Neural cell (in vitro differentiated cells): ENCODE measurements around the gene TMPRSS3.

Experiments used
- EP300 ChIP-seq: fragments of 450-650 bp; conservative IDR thresholded peaks from 2 replicates; pipeline ENCODE4 v1.6.1; 2014; ENCODE audit warnings: antibody characterized with exemption, mild to moderate bottlenecking, moderate library complexity; ENCODE audit not compliant: poor library complexity, severe bottlenecking
- EZH2 ChIP-seq: fragments of 200-600, 300-800 bp; shearing (Covaris generic), sonication (generic); IDR thresholded peaks from 2 replicates; pipeline ENCODE4 v1.6.1; 2014; ENCODE audit warnings: antibody characterized with exemption, low read length, borderline replicate concordance, mild to moderate bottlenecking; ENCODE audit not compliant: insufficient read depth, poor library complexity, severe bottlenecking
- RAD21 ChIP-seq: fragments of 450-650 bp; conservative IDR thresholded peaks from 2 replicates; pipeline ENCODE4 v1.6.1; 2014; ENCODE audit warnings: antibody characterized with exemption, mild to moderate bottlenecking, moderate library complexity
- SMC3 ChIP-seq: fragments of 450-650 bp; conservative IDR thresholded peaks from 2 replicates; pipeline ENCODE4 v1.6.1; 2014; ENCODE audit warnings: antibody characterized with exemption, mild to moderate bottlenecking, moderate library complexity; ENCODE audit not compliant: poor library complexity
- TF ChIP-seq, protein P1 (sequence below): fragments of 450-650 bp; IDR thresholded peaks from 2 replicates; pipeline ENCODE4 v1.5.1; 2014; ENCODE audit warnings: antibody characterized with exemption, mild to moderate bottlenecking, moderate library complexity; ENCODE audit not compliant: poor library complexity, severe bottlenecking

DNA sequence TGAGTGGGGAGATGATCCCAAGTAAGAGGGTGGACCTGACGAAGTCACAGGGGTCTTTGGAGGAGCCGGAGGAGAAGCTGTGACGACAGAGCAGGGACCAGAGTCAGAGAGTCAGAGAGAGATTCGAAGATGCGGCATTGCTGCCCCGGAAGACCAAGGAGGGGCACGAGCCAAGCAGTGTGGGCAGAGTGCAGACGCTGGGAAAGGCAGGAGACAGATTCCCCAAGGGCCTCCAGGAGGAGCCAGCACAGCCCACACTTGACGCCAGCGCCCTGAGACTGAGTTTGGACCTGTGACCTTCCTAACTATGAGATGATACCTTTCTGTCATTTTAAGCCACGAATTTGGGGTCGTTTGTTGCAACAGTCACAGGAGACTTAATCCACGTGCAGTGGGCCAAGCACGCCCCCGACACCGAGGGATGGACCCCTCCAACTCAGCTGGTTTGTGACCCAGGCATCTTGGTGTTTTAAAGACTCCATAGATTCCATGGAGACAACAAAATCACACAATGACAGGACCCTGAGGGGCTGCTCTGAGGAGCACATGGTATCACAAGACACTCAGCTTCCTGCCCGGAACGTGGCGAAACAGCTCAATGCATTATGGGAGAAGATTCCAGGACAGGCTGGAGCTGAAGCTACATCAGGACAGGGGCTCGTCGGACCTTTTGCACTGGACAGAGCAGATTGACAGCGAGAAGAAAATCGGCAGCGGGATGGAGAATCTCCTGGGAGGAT, 18.5 kb downstream of the TMPRSS3 start:
- TF ChIP-seq, protein P1, sequence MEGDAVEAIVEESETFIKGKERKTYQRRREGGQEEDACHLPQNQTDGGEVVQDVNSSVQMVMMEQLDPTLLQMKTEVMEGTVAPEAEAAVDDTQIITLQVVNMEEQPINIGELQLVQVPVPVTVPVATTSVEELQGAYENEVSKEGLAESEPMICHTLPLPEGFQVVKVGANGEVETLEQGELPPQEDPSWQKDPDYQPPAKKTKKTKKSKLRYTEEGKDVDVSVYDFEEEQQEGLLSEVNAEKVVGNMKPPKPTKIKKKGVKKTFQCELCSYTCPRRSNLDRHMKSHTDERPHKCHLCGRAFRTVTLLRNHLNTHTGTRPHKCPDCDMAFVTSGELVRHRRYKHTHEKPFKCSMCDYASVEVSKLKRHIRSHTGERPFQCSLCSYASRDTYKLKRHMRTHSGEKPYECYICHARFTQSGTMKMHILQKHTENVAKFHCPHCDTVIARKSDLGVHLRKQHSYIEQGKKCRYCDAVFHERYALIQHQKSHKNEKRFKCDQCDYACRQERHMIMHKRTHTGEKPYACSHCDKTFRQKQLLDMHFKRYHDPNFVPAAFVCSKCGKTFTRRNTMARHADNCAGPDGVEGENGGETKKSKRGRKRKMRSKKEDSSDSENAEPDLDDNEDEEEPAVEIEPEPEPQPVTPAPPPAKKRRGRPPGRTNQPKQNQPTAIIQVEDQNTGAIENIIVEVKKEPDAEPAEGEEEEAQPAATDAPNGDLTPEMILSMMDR, result no peak
- TF ChIP-seq EZH2 (no peak), EP300 (no peak), SMC3 (no peak), RAD21 (no peak)
